NCI-H1092 (cell line): Measurements from ENCODE around the gene ANKRD55.
"Not testable (repeated sequence)": the region's sequence is repeated elsewhere in the genome, so short reads cannot be mapped to it uniquely, and the experiment has no call there.

ENCODE experiments used
- DNase-seq: peaks from one replicate; lab custom pipeline; 2025; lab: John Stamatoyannopoulos, UW

ANKRD55 gene

GRCh38 chr5:56207537-56207936 lies 25.6 kb downstream of the ANKRD55 start:
- DNase-seq, result no peak

- DNase-seq, result no peak
These were observed 26.8 kb downstream of the ANKRD55 start for GRCh38 chr5:56206126-56206910.

- not testable (repeated sequence) for DNase-seq
These were observed 29.2 kb downstream of the ANKRD55 start for GRCh38 chr5:56203936-56204335.

GRCh38 chr5:56202483-56202882 lies 30.6 kb downstream of the ANKRD55 start:
- no peak for DNase-seq

- DNase-seq, result not testable (repeated sequence)
These were observed 31.3 kb downstream of the ANKRD55 start for GRCh38 chr5:56201762-56202261.

GRCh38 chr5:56200971-56201666 lies 32.0 kb downstream of the ANKRD55 start:
- peak; percentile 37 for DNase-seq

- DNase-seq, result no peak
These were observed 38.1 kb downstream of the ANKRD55 start for GRCh38 chr5:56195016-56195415.

GRCh38 chr5:56192246-56192645 lies 40.9 kb downstream of the ANKRD55 start:
- no peak for DNase-seq

- DNase-seq, result no peak
These were observed 41.5 kb downstream of the ANKRD55 start for GRCh38 chr5:56191656-56192055.

- no peak for DNase-seq
These were observed 42.6 kb downstream of the ANKRD55 start for GRCh38 chr5:56190497-56190896.

GRCh38 chr5:56185768-56186311 lies 47.3 kb downstream of the ANKRD55 start:
- no peak for DNase-seq

GRCh38 chr5:56183506-56183905 lies 49.6 kb downstream of the ANKRD55 start:
- DNase-seq, result no peak

- no peak for DNase-seq
These were observed 53.7 kb downstream of the ANKRD55 start for GRCh38 chr5:56179442-56179841.

- DNase-seq, result no peak
These were observed 54.3 kb downstream of the ANKRD55 start for GRCh38 chr5:56178823-56179222.

GRCh38 chr5:56176871-56177533 lies 56.1 kb downstream of the ANKRD55 start:
- no peak for DNase-seq

- no peak for DNase-seq
These were observed 56.9 kb downstream of the ANKRD55 start for GRCh38 chr5:56176155-56176798.

GRCh38 chr5:56175488-56175887 lies 57.6 kb downstream of the ANKRD55 start:
- no peak for DNase-seq

- no peak for DNase-seq
These were observed 58.1 kb downstream of the ANKRD55 start for GRCh38 chr5:56175021-56175420.

- DNase-seq, result no peak
These were observed 60.9 kb downstream of the ANKRD55 start for GRCh38 chr5:56172241-56172640.

GRCh38 chr5:56170557-56170956 lies 62.6 kb downstream of the ANKRD55 start:
- DNase-seq, result no peak

- DNase-seq, result no peak
These were observed 63.2 kb downstream of the ANKRD55 start for GRCh38 chr5:56169949-56170348.

- DNase-seq, result no peak
These were observed 63.8 kb downstream of the ANKRD55 start for GRCh38 chr5:56169281-56169680.
